HG03378 (cell line): Measurements from ENCODE around the gene ASPHD2.

Experiments used
- ATAC-seq: cut with Tn5 transposase; IDR thresholded peaks from one replicate; pipeline ENCODE4 v1.9.1; 2021; ENCODE audit warnings: mild to moderate bottlenecking, moderate library complexity; ENCODE audit not compliant: unreplicated experiment

ASPHD2 gene

DNA sequence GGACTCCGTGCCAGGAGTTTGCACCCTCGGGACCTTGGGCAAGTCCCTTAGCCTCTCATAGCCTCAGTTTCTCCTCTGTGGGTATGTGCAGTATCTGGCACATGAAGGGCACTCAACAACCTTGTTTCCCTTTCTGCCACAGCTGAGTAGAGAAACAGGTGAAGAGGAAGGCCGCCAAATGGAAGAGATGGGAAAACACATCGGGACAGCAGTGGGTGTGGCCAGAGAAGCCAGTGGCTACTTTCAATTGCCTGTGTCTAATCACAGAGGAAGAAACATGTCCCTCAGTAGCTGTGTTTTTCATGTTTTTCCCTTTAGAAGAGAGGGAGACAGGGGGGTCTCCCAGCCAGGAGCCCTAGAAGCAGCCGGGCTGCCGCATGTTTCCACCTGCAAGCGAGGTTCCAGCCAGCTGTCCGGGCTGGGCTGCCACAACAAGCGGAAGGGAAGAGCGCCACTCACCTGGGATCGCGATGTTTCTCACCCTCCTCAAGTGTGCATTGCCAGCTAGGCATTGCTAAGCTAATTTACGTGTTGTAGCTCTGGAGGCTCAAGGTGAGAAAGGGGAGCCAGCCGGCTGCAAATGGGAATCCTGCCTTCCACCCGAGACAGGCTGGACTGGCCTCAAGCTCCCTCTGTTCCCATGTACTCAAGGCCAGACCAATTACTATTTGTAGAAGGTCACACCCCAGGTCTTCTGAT is 16.7 kb downstream of the ASPHD2 start:
- ATAC-seq = no peak

DNA sequence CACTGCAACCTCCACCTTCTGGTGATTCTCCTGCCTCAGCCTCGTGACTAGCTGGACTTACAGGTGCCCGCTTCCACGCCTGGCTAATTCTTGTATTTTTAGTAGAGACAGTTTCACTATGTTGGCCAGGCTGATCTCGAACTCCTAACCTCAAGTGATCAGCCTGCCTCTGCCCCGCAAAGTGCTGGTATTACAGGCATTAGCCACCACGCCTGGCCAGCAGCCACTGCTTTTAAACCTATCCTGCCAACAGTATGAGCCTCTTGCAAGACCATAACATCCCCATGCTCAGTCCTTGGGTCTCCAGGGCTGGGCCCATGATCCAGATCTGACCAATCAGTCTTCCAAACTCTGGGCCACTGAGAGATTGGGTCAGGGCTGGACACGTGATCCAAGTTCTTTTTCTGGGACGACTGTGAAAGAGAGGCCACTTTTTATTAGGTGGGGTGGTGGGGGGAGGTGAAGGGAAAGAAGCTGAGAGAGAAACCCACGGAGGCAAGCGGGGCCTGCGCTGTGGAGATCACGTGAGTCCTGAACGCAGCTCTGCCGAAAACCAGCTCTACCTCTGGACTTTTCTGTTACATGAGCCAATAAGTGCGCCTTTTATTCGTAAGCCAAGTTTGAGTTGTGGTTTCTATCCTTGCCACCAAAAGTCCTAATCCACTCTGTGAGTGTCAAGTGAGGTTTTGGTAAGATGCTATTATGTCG is 17.9 kb downstream of the ASPHD2 start:
- no peak for ATAC-seq

DNA sequence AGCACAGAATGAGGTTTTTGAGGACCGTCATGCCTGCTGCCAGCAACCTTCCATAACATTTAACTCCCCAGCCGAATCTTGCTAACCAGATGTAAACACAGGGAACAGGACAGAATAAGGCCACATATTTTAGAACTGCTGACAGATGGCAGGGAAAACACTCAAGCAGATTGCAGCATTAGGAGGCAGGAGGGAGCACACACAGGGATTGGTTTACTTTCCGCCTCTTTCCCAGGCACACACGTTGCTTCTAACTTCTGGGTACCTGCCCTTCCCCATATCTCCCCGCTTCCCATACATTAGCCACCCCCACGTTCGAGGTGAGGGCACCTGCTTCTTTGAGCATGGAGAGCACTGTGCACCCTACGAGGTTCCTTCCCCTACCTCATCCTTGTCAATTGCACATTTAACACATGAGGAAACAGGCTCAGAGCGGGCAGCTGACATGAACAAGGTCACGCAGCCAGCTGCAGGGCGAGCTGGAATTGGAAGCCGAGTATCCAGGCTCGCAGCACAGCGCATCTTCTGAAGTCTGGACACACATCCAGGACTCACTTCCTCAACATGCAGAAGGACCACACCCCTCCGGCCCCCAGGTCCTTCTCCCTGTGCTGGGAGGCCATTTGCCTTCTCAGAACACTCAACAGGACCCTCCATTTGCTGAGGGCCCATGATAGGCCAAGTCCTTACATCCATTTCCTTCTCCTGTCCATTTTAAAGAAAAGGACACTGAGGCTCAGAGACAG is 18.7 kb downstream of the ASPHD2 start:
- ATAC-seq = no peak

DNA sequence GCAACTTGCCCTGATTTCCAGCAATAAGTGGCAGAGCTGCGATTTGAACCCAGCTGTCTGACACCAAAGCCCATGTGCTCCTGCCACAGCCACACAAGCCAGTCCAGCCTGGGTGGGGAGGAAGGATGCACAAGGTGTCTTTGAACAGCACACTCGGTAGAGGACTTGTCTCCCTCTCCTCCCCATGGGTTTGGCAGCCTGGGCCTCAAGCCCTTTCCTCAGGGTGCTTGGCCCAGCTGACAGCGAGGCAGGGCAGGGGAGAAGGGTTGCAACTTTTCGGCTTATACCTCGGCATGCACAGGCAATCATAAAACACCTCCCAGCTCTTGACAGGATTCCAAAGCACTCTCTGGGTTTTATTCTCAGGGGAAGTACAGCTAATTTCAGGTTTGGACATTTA is 19.3 kb downstream of the ASPHD2 start:
- no peak for ATAC-seq

DNA sequence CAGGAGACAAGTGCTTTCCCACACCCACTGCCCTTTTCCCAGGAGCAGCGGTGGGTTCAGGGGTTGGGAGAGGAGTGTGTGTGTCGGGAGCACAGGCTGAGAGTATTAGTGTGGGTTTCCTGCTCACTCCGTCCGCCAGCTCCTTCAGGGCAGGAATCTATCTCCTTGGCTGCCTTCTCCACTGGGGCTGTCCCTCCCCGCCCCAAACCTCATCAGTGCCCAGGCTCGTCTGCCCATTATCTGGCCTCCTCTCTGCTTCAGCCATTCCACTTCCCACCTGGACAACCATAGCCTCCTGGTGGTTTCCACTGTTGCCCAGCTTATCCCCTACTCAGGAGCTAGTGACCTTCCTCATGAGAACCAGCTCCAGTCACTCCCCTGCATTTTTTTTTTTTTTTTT is 19.9 kb downstream of the ASPHD2 start:
- no peak for ATAC-seq

DNA sequence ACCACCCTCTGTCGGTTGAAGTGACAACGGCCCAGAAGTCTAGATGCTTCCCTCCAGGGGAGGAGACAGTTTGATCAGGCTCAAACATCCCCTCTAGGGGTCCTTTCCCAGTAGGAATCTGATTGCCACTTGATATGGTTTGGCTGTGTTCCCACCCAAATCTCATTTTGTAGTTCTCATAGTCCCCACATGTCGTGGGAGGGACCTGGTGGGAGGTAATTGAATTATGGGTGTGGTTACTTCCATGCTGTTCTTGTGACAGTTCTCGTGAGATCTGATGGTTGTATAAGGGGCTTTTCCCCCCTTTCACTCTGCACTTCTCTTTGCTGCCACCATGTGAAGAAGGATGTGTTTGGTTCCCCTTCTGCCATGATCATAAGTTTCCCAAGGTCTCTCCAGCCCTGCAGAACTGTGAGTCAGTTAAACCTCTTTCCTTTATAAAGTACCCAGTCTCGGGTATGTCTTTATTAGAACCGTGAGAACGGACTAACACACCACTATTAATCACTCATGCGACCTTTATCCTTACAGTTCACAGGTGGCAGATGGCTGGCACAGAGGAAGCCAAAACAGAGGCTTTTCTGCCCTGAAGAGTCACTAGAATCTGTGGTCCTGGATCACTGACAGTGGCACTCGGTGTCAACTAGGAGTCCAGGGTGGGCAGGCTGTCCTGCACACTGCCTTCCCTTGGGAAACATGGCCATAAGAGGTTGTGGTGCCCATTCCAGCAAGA is 21.6 kb downstream of the ASPHD2 start:
- ATAC-seq = no peak

- ATAC-seq = no peak
Observed at GRCh38 chr22:26452236-26453016, 23.4 kb downstream of the ASPHD2 start.

GRCh38 chr22:26453216-26453615 is 24.2 kb downstream of the ASPHD2 start:
- ATAC-seq = no peak

- no peak for ATAC-seq
Observed at GRCh38 chr22:26453812-26454500, 24.9 kb downstream of the ASPHD2 start.

GRCh38 chr22:26457661-26458272 is 28.7 kb downstream of the ASPHD2 start:
- no peak for ATAC-seq

- ATAC-seq = no peak
Observed at GRCh38 chr22:26460202-26460601, 31.1 kb downstream of the ASPHD2 start.

DNA sequence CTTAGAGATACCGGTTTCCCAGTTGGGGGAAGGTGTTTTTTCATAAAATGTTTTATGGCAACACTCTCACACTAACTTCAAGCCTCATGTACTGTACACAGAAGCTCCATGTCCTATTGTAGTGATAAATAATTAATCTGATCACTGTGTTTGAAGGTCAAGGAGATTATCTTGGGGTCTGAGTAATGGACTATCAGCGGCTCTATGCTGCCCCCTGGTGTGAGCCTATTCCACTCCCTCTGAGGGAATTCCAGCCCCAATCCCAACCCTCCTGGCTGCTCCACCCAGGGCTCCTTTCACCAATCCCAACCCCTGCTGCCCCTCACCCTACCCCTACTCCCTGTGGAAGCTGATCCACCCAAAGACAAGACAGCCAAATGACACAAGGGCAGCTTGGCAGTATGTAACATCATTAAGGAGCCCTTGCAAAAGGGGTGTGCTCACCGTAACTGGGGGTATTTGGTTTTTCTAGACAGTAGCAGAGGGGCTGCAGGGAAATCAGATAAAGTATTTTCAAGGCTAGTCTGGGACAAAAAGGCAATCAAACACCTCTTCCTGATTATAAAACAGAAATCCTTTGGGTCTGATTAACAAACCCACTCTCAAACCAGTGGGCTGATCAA is 32.2 kb downstream of the ASPHD2 start:
- no peak for ATAC-seq

- no peak for ATAC-seq
Observed at GRCh38 chr22:26462051-26462450, 33.0 kb downstream of the ASPHD2 start.

DNA sequence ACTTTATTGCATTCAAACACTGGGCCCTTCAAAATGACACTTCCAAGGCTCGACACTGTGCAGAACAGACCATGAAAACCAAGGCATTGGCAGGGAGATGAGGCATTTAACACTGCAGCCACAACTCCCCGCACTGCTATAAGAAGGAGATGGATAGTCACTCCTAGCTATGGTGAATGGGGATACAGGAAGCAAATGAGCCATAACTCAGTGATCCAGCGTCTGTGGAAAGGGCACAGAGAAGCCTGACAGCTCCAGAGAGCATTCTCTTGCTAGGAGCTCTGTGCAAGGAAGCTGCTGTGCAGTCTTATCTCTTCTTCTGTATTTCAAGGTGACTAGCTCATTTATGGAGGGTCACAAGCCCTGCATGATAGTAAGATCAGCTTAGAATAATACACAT is 33.6 kb downstream of the ASPHD2 start:
- no peak for ATAC-seq

DNA sequence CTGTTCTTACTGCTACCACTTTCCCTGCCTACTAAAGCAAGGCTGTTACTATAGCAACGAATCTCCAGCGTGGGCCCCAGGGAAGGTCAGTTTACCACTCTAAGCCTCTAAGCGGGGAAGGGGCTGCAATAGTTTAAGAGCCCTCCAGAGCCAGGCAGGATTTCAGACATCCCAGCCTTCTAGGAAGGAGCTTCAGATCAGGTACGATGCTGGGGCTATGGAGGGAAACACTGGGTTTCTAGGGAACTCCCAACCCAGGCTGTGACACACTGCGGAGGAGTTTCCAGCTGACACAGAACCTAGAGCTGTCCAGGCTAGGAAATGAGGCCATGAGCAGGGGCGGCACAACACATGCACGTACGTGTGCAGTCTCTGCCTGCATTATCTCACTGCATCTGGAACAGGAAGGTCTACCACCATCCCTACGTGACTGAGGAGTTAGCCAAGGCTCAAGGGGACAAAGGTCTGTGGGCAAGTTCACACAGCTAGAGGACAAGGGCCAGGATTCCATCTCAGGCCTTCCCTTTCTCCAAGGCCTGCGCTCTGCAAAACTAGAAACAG is 34.1 kb downstream of the ASPHD2 start:
- ATAC-seq = no peak

- no peak for ATAC-seq
Observed at GRCh38 chr22:26463688-26464087, 34.6 kb downstream of the ASPHD2 start.

DNA sequence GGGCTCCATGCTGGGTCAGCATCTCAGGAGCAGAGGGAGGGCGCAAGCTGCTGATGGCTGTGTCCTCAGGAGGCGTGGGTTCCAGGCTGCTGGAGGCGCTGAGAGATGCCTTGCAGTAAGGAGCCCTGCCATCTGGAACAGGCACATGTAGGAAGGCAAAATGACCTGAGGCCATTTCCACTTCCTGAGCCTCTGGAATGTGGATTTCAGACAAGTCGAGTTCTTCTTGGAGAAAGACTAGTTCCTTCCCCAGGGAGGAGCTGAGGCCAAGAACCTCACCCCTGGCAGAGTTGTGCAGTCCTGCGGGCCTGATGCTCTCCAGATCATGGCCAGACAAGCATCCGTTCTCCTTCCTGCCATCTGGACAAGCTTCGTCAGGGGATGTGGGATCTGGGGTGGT is 35.3 kb downstream of the ASPHD2 start:
- no peak for ATAC-seq

- no peak for ATAC-seq
Observed at GRCh38 chr22:26466196-26466595, 37.1 kb downstream of the ASPHD2 start.

DNA sequence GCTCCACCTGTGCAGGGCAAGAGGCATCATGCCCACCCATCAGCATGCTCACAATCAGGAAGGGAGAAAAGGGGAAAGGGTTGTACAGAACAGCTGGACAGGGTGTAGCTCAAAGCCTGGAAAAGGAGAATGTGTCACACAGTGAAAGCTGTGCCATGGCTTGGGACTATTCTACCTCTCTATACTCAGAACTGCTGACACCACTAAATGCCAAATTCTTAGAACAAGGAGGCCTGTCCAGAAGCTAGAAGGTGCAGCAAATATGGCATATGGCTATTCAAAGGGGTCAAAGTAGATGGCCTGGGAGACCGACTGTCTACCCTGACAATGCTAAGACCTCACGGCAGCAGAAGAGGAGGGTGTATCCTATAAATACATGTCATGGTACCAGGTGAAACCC is 41.7 kb downstream of the ASPHD2 start:
- ATAC-seq = no peak
